Measurements from ENCODE around the gene NCCRP1.

DNA sequence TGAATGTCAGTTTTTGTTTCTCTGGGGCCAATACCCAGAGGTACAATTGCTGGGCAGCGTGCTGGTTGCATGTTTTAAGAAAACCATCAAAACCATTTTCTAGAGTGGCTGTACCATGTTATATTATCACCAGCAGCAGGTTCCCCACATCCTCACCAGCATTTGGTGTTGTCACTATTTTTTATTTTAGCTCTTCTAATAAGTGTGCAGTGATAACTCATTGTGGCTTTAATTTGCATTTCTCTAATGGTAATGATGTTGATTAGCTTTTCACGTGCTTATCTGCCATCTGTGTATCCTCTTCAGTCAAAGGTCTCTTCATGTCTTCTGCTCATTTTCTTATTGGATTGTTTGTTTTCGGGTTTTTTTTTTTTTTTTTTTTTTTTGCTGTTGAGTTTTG lies 49.3 kb upstream of the NCCRP1 start:
- TF ChIP-seq, protein P1, sequence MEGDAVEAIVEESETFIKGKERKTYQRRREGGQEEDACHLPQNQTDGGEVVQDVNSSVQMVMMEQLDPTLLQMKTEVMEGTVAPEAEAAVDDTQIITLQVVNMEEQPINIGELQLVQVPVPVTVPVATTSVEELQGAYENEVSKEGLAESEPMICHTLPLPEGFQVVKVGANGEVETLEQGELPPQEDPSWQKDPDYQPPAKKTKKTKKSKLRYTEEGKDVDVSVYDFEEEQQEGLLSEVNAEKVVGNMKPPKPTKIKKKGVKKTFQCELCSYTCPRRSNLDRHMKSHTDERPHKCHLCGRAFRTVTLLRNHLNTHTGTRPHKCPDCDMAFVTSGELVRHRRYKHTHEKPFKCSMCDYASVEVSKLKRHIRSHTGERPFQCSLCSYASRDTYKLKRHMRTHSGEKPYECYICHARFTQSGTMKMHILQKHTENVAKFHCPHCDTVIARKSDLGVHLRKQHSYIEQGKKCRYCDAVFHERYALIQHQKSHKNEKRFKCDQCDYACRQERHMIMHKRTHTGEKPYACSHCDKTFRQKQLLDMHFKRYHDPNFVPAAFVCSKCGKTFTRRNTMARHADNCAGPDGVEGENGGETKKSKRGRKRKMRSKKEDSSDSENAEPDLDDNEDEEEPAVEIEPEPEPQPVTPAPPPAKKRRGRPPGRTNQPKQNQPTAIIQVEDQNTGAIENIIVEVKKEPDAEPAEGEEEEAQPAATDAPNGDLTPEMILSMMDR (IDR thresholded peaks at IDR 0.05) = no peak
- no peak for TF ChIP-seq POLR2A (IDR thresholded peaks at IDR 0.05)
